IMR-90 (cell line): ENCODE measurements around the gene ERVH48-1. TPM values are rescaled to one million over a fixed set of nuclear protein-coding genes. Genes with fewer than 3 reads are reported as not detected.

Experiments
- ATAC-seq: fragments of 200-7000 bp; cut with Tn5 transposase; 2 replicates; pipeline ENCODE4 v1.9.1; 2020; ENCODE audit warnings: low read depth, mild to moderate bottlenecking, moderate library complexity
- BruUV-seq: library from RNA; stranded (reverse); fragments of 400-500 nt; replicated peaks from 2 replicates; lab custom pipeline; 2021; lab: Mats Ljungman, UMichigan
- CTCF ChIA-PET: fragments of 300-600 bp; formaldehyde crosslinking; extraction: SDS; loops from one replicate; lab custom pipeline; 2021; ENCODE audit warnings: antibody characterized with exemption; lab: Yijun Ruan, JAX
- POLR2A ChIA-PET: fragments of 300-600 bp; sonication (Branson Sonifier 250); formaldehyde crosslinking; loops from one replicate; lab custom pipeline; 2022; ENCODE audit warnings: antibody characterized with exemption; ENCODE audit not compliant: unreplicated experiment; lab: Charles Lee
- DNase-seq: peaks from one replicate; pipeline ENCODE4 v3.0.0; 2013
- H2AFZ ChIP-seq: replicated peaks from 2 replicates; pipeline ENCODE3; 2013; ENCODE audit warnings: low read length, mild to moderate bottlenecking; ENCODE audit not compliant: poor library complexity
- H2AK5ac ChIP-seq: 2 replicates; pipeline ENCODE4 v1.6.1; 2013; ENCODE audit warnings: low read depth, low read length, inconsistent platforms
- H2AK9ac ChIP-seq: replicated peaks from 2 replicates; pipeline ENCODE3; 2013; ENCODE audit warnings: mild to moderate bottlenecking, low read depth, low read length, moderate library complexity; ENCODE audit not compliant: poor library complexity
- H2BK120ac ChIP-seq: 2 replicates; pipeline ENCODE4 v1.6.1; 2013; ENCODE audit warnings: low read depth, low read length, inconsistent platforms
- H2BK15ac ChIP-seq: 3 replicates; pipeline ENCODE4 v1.6.1; 2013; ENCODE audit warnings: low read depth, low read length, inconsistent platforms
- H2BK20ac ChIP-seq: 2 replicates; pipeline ENCODE4 v1.6.1; 2013; ENCODE audit warnings: low read depth, mild to moderate bottlenecking, inconsistent platforms, low read length, moderate library complexity
- H2BK5ac ChIP-seq: 2 replicates; pipeline ENCODE4 v1.6.1; 2013; ENCODE audit warnings: mild to moderate bottlenecking, low read depth, low read length, inconsistent platforms; ENCODE audit not compliant: poor library complexity, severe bottlenecking
- H3K14ac ChIP-seq: replicated peaks from 2 replicates; pipeline ENCODE4 v1.6.1; 2013; ENCODE audit warnings: low read depth, low read length, inconsistent platforms
- H3K18ac ChIP-seq: 2 replicates; pipeline ENCODE4 v1.6.1; 2013; ENCODE audit warnings: low read depth, low read length, control low read depth
- H3K23ac ChIP-seq: 2 replicates; pipeline ENCODE4 v1.6.1; 2013; ENCODE audit warnings: low read depth, low read length, inconsistent platforms
- H3K27ac ChIP-seq: 2 replicates; pipeline ENCODE4 v1.5.1; 2013; ENCODE audit warnings: mild to moderate bottlenecking, control low read depth, low read length; ENCODE audit not compliant: insufficient read depth
- H3K27me3 ChIP-seq: 2 replicates; pipeline ENCODE4 v1.6.1; 2013; ENCODE audit warnings: low read length; ENCODE audit not compliant: control insufficient read depth, insufficient read depth
- H3K36me3 ChIP-seq: 2 replicates; pipeline ENCODE4 v1.6.1; 2013; ENCODE audit warnings: low read length, mixed read lengths; ENCODE audit not compliant: control insufficient read depth, insufficient read depth
- H3K4ac ChIP-seq: 2 replicates; pipeline ENCODE4 v1.6.1; 2013; ENCODE audit warnings: low read depth, low read length, inconsistent platforms
- H3K4me1 ChIP-seq: 2 replicates; pipeline ENCODE4 v1.6.1; 2013; ENCODE audit warnings: low read length, mixed read lengths; ENCODE audit not compliant: control insufficient read depth, insufficient read depth
- H3K4me2 ChIP-seq: 2 replicates; pipeline ENCODE4 v1.6.1; 2013; ENCODE audit warnings: low read depth, mild to moderate bottlenecking, control low read depth, low read length, moderate library complexity
- H3K4me3 ChIP-seq: 2 replicates; pipeline ENCODE4 v1.5.1; 2013; ENCODE audit warnings: low read depth, mild to moderate bottlenecking, control low read depth, low read length, moderate library complexity; ENCODE audit not compliant: insufficient read depth
- H3K56ac ChIP-seq: 2 replicates; pipeline ENCODE4 v1.6.1; 2013; ENCODE audit warnings: low read length, inconsistent platforms; ENCODE audit not compliant: insufficient read depth; ENCODE audit errors: extremely low read depth
- H3K79me1 ChIP-seq, 2 experiments: 2 replicates each; pipeline ENCODE4 v1.6.1; 2013; ENCODE audit warnings: low read length in 2 of 2, inconsistent platforms in 1 of 2, low read depth in 1 of 2
- H3K9ac ChIP-seq: 2 replicates; pipeline ENCODE4 v1.6.1; 2013; ENCODE audit warnings: low read depth, low read length, control low read depth
- H3K9me1 ChIP-seq: 2 replicates; pipeline ENCODE4 v1.6.1; 2013; ENCODE audit warnings: low read length, inconsistent platforms; ENCODE audit not compliant: insufficient read depth
- H3K9me3 ChIP-seq: 2 replicates; pipeline ENCODE4 v1.6.1; 2013; ENCODE audit warnings: low read length; ENCODE audit not compliant: control insufficient read depth, insufficient read depth
- H4K20me1 ChIP-seq: 2 replicates; pipeline ENCODE4 v1.6.1; 2013; ENCODE audit warnings: low read length, inconsistent platforms; ENCODE audit not compliant: insufficient read depth
- H4K5ac ChIP-seq: 2 replicates; pipeline ENCODE4 v1.6.1; 2013; ENCODE audit warnings: mild to moderate bottlenecking, low read depth, low read length, control low read depth
- H4K8ac ChIP-seq, 2 experiments: 2 replicates each; pipeline ENCODE4 v1.6.1; 2013; ENCODE audit warnings: low read depth in 2 of 2, low read length in 2 of 2, control low read depth in 1 of 2, inconsistent platforms in 1 of 2
- H4K91ac ChIP-seq: 2 replicates; pipeline ENCODE4 v1.6.1; 2013; ENCODE audit warnings: low read depth, low read length, inconsistent platforms; ENCODE audit not compliant: insufficient read depth
- BHLHE40 ChIP-seq: fragments of 150-350 bp; IDR thresholded peaks from 2 replicates; pipeline ENCODE4 v1.6.1; 2016; ENCODE audit warnings: mild to moderate bottlenecking, low read depth, low read length
- CEBPB ChIP-seq: IDR thresholded peaks from 2 replicates; pipeline ENCODE4 v1.6.1; 2012; ENCODE audit warnings: low read depth, low read length, improper control_type of control experiment
- CHD1 ChIP-seq: IDR thresholded peaks from 2 replicates; pipeline ENCODE4 v1.6.1; 2012; ENCODE audit warnings: low read depth, low read length, improper control_type of control experiment
- CTCF ChIP-seq: conservative IDR thresholded peaks from 2 replicates; pipeline ENCODE4 v1.5.1; 2012; ENCODE audit warnings: mild to moderate bottlenecking, low read depth, low read length, improper control_type of control experiment
- FOS ChIP-seq: fragments of 150-350 bp; IDR thresholded peaks from 2 replicates; pipeline ENCODE4 v1.6.1; 2016; ENCODE audit warnings: low read depth, low read length
- MAFK ChIP-seq: IDR thresholded peaks from 2 replicates; pipeline ENCODE4 v1.6.1; 2012; ENCODE audit warnings: low read depth, low read length, improper control_type of control experiment
- MAZ ChIP-seq: IDR thresholded peaks from 2 replicates; pipeline ENCODE4 v1.6.1; 2012; ENCODE audit warnings: low read depth, mild to moderate bottlenecking, low read length, improper control_type of control experiment, moderate library complexity, borderline replicate concordance
- MXI1 ChIP-seq: IDR thresholded peaks from 2 replicates; pipeline ENCODE4 v1.6.1; 2012; ENCODE audit warnings: low read depth, mild to moderate bottlenecking, low read length, moderate library complexity, borderline replicate concordance
- NFE2L2 ChIP-seq: fragments of 150-350 bp; IDR thresholded peaks from 2 replicates; pipeline ENCODE4 v1.6.1; 2016; ENCODE audit warnings: low read depth, mild to moderate bottlenecking, low read length
- POLR2A ChIP-seq: IDR thresholded peaks from 2 replicates; pipeline ENCODE4 v1.6.1; 2012; ENCODE audit warnings: mild to moderate bottlenecking, low read depth, low read length
- RAD21 ChIP-seq: IDR thresholded peaks from 2 replicates; pipeline ENCODE4 v1.6.1; 2012; ENCODE audit warnings: low read length, improper control_type of control experiment
- RCOR1 ChIP-seq: IDR thresholded peaks from 2 replicates; pipeline ENCODE4 v1.6.1; 2012; ENCODE audit warnings: mild to moderate bottlenecking, low read length, improper control_type of control experiment; ENCODE audit not compliant: insufficient replicate concordance
- RFX5 ChIP-seq: IDR thresholded peaks from 2 replicates; pipeline ENCODE4 v1.8.0; 2012; ENCODE audit warnings: low read depth, mild to moderate bottlenecking, low read length, moderate library complexity
- SMC3 ChIP-seq: fragments of 150-350 bp; IDR thresholded peaks from 2 replicates; pipeline ENCODE4 v1.6.1; 2016; ENCODE audit warnings: low read depth, mild to moderate bottlenecking, antibody characterized with exemption, low read length, moderate library complexity
- USF2 ChIP-seq: fragments of 150-350 bp; IDR thresholded peaks from 2 replicates; pipeline ENCODE4 v1.6.1; 2017; ENCODE audit warnings: mild to moderate bottlenecking, antibody characterized with exemption, low read length, low read depth
- WGBS, 2 experiments: methylation state at CpG; one replicate each; pipeline versions ENCODE4 v1.1.5 to v1.1.7; 2013; ENCODE audit warnings: missing lambda C conversion rate in 2 of 2; ENCODE audit not compliant: insufficient read length in 1 of 2; ENCODE audit errors: extremely low coverage in 2 of 2; 5-methylcytosine and 5-hydroxymethylcytosine counted together
- dilution Hi-C: fragments of 300-500 bp; cut with HindIII; formaldehyde crosslinking; loops from one replicate; pipeline ENCODE4 v1.14.3; 2018; ENCODE audit warnings: low sequenced_read_pairs; ENCODE audit not compliant: unreplicated experiment
- in situ Hi-C: fragments of 300-500 bp; cut with MboI; formaldehyde crosslinking; loops from 3 replicates; pipeline ENCODE4 v1.14.3; 2019; ENCODE audit warnings: low sequenced_read_pairs, inconsistent platforms, mixed read lengths
- intact Hi-C: fragments of 100-400 bp; cut with micrococcal nuclease; formaldehyde crosslinking; loops from 2 replicates; pipeline ENCODE4 v1.10.0; 2022
- polyA plus RNA-seq, 3 experiments: library from polyadenylated mRNA; depleted of rRNA; stranded (reverse); fragments of >200 nt; gene quantifications; 2 replicates each; pipeline ENCODE4 v1.2.3, GENCODE V29; 2012; ENCODE audit warnings: low replicate concordance in 1 of 3
- total RNA-seq: library from RNA; depleted of rRNA; stranded (reverse); fragments of >200 nt; gene quantifications from 2 replicates; pipeline ENCODE4 v1.2.3, GENCODE V29; 2012
- TF ChIP-seq, protein P1 (sequence below): fragments of 150-350 bp; IDR thresholded peaks from 2 replicates; pipeline ENCODE4 v1.6.1; 2016; ENCODE audit warnings: low read depth, mild to moderate bottlenecking, low read length, moderate library complexity, borderline replicate concordance

ERVH48-1 gene
- total and polyA plus RNA-seq, 2 of the 4 experiments (the other 2 are of a cell fraction): under 0.01 TPM; not detected in 1

DNA sequence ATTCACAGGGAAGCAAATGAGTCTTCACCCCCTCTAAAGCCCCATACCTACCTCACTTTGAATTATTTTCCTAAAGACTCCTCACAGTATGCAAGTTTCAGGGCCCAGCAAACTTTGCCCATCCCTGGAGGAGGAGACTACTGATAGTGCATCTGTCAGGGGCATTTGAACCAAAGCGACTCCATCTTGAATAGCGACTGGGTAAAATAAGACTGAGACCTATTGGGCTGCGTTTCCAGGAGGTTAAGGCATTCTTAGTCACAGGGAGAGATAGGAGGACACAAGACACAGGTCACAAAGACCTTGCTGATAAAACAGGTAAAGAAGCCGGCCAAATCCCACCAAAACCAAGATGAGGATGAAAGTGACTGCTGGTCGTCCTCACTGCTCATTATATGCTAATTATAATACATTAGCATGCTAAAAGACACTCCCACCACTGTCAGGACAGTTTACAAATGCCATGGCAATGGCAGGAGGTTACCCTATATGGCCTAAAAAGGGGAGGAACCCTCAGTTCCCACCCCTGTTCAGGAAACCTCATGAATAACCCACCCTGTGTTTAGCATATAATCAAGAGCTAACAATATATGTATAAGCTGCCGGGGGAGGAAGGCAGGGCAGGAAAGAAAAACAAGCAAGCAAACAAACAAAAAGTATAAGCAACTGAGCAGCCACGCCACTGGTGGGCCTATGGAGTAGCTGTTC, 45.7 kb upstream of the ERVH48-1 start:
- Histone ChIP-seq H3K4ac (no peak overlapping the region), H2BK120ac (no peak overlapping the region), H3K79me1 (peaks cover 0 to 15% of the 10 kb centered on the region in 2 experiments; a peak in 2 of 4 replicates), H3K27me3 (no peaks in the 10 kb centered on the region), H4K91ac (no peak overlapping the region), H3K9ac (no peak overlapping the region), H2BK20ac (no peak overlapping the region), H2AFZ (no peak overlapping the region), H4K5ac (no peak overlapping the region), H2AK5ac (no peak overlapping the region), H2BK5ac (no peak overlapping the region), H2AK9ac (no peak overlapping the region), H3K14ac (no peak overlapping the region), H2BK15ac (no peak overlapping the region), H4K8ac (no peak overlapping the region), H3K4me2 (no peak overlapping the region), H3K56ac (no peak overlapping the region), H3K23ac (no peak overlapping the region), H3K27ac (no peak overlapping the region), H3K36me3 (no peaks in the 10 kb centered on the region), H3K4me1 (peaks cover 3% of the 10 kb centered on the region), H3K18ac (no peak overlapping the region), H4K20me1 (peaks cover 5% of the 10 kb centered on the region; the same call in 1 of the 2 replicates), H3K9me3 (no peaks in the 10 kb centered on the region), H3K4me3 (no peak overlapping the region), H3K9me1 (peaks cover 6% of the 10 kb centered on the region)
- WGBS, 2 experiments: no CpG with 5 or more reads among the region's 7 CpGs
- intact Hi-C loops: loop anchor here (2.0 kb wide), 1 partner anchor 24 kb away; no protein-coding TSS in a partner anchor
- no TSS peak for BruUV-seq
- ChIA-PET POLR2A (no interaction called here), CTCF (no interaction called here)
- TF ChIP-seq MAZ (no peak), RFX5 (no peak), USF2 (no peak), CTCF (no peak), POLR2A (no peak), RCOR1 (no peak), BHLHE40 (no peak), RAD21 (no peak), MXI1 (no peak), CEBPB (no peak), SMC3 (no peak), NFE2L2 (no peak), FOS (no peak), MAFK (no peak), CHD1 (no peak)
- TF ChIP-seq, protein P1, sequence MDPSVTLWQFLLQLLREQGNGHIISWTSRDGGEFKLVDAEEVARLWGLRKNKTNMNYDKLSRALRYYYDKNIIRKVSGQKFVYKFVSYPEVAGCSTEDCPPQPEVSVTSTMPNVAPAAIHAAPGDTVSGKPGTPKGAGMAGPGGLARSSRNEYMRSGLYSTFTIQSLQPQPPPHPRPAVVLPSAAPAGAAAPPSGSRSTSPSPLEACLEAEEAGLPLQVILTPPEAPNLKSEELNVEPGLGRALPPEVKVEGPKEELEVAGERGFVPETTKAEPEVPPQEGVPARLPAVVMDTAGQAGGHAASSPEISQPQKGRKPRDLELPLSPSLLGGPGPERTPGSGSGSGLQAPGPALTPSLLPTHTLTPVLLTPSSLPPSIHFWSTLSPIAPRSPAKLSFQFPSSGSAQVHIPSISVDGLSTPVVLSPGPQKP: no peak
- in situ Hi-C loops: no loop called here
- DNase-seq (no peak), ATAC-seq (no peak)
- dilution Hi-C loops: no loop called here
